Tibial nerve (tissue), 4 donors: Measurements from ENCODE around the gene ANXA2R. TPM values are rescaled to one million over a fixed set of nuclear protein-coding genes. Genes with fewer than 3 reads are reported as not detected.
A peak's percentile ranks its signal among the peaks of the same experiment; 100 is the strongest.

Experiments used
- DNase-seq, 2 donors: peaks; one replicate each; pipeline ENCODE4 v3.0.0-alpha.2; 2019; ENCODE audit warnings: low spot score in 2 of 2
- H3K27ac ChIP-seq, 4 donors: fragments of 200-600 bp; sonication (generic) in 3 of 4; one replicate each; pipeline ENCODE4 v1.5.1; 2017 to 2019; ENCODE audit warnings: mild to moderate bottlenecking in 1 of 4
- H3K27me3 ChIP-seq, 2 donors: fragments of 200-600 bp; sonication (generic) in 1 of 2; one replicate each; pipeline versions ENCODE4 v1.5.1 to v1.6.0; 2017 to 2019
- H3K36me3 ChIP-seq, 3 donors: fragments of 200-600 bp; sonication (generic); one replicate each; pipeline ENCODE4 v1.5.1; 2018 to 2019
- H3K4me1 ChIP-seq, 4 donors: fragments of 200-600 bp; sonication (generic) in 3 of 4; one replicate each; pipeline ENCODE4 v1.5.1; 2017 to 2019
- H3K4me3 ChIP-seq, 4 donors: fragments of 200-600 bp; sonication (generic) in 3 of 4; one replicate each; pipeline ENCODE4 v1.5.1; 2017 to 2019; ENCODE audit warnings: mild to moderate bottlenecking in 1 of 4, moderate library complexity in 1 of 4
- H3K9me3 ChIP-seq, 4 donors: fragments of 200-600 bp; sonication (generic) in 3 of 4; one replicate each; pipeline ENCODE4 v1.5.1; 2017 to 2019
- CTCF ChIP-seq, 5 experiments: fragments of 200-600 bp in 3 of 5; fragments of 450-650 bp in 2 of 5; sonication (generic) in 3 of 5; IDR thresholded peaks; one replicate each; pipeline ENCODE4 v1.5.1; 2016 to 2019; ENCODE audit warnings: antibody characterized with exemption in 5 of 5, mild to moderate bottlenecking in 3 of 5, moderate library complexity in 2 of 5
- EP300 ChIP-seq, 2 donors: sonication (generic); formaldehyde crosslinking; IDR thresholded peaks; one replicate each; pipeline ENCODE4 v1.6.1; 2017; ENCODE audit warnings: antibody characterized with exemption in 2 of 2, mild to moderate bottlenecking in 1 of 2
- POLR2A ChIP-seq, 2 donors: fragments of 450-650 bp; IDR thresholded peaks; one replicate each; pipeline ENCODE4 v1.6.1; 2017; ENCODE audit warnings: antibody characterized with exemption in 2 of 2, mild to moderate bottlenecking in 2 of 2, moderate library complexity in 2 of 2
- WGBS, 2 donors: methylation state at CpG; one replicate each; pipeline ENCODE4 v1.1.5; 2018; 5-methylcytosine and 5-hydroxymethylcytosine counted together
- total RNA-seq, 4 donors: library from RNA; depleted of rRNA; stranded (reverse); fragments of >200 nt; gene quantifications; one replicate each; pipeline ENCODE4 v1.1.0, GENCODE V29; 2016

ANXA2R gene
- total RNA-seq, 4 donors from 2014 or later: 5.4 to 9.0 (median 8.1) TPM

GRCh38 chr5:43066799-43067741, 27.0 kb upstream of the ANXA2R start:
- Histone ChIP-seq H3K4me1 (peaks cover 0 to 46% (median 22%) of the 10 kb centered on the region in 4 donors), H3K27ac (peak overlapping the region; percentile 98 to 99 (median 99)), H3K27me3 (no peaks in the 10 kb centered on the region), H3K4me3 (peak overlapping the region; percentile 50 to 83 (median 75)), H3K9me3 (no peaks in the 10 kb centered on the region), H3K36me3 (peaks cover 0 to 21% (median 0%) of the 10 kb centered on the region in 3 donors)
- 1% methylated on average over 35 to 39 of the region's 45 CpGs for WGBS, 2 donors
- DNase-seq: peak; percentile 78 to 93
- TF ChIP-seq EP300 (IDR thresholded peaks at IDR 0.05) (peak in 1 of 2 donors; percentile 98), POLR2A (IDR thresholded peaks at IDR 0.05) (peak; percentile 74 to 80), CTCF (IDR thresholded peaks at IDR 0.05) (no peak)

- Histone ChIP-seq H3K4me3 (peak overlapping the region; percentile 50 to 83 (median 75)), H3K9me3 (no peaks in the 10 kb centered on the region), H3K4me1 (peaks cover 0 to 51% (median 24%) of the 10 kb centered on the region in 4 donors), H3K27ac (peak overlapping the region; percentile 98 to 99 (median 99)), H3K27me3 (no peaks in the 10 kb centered on the region), H3K36me3 (peaks cover 0 to 12% (median 0%) of the 10 kb centered on the region in 3 donors)
- peak in 1 of 2 donors; percentile 29 for TF ChIP-seq EP300 (IDR thresholded peaks at IDR 0.05)
- TF ChIP-seq POLR2A (IDR thresholded peaks at IDR 0.05): no peak
- peak in 1 of 2 donors; percentile 55 for DNase-seq
- WGBS, 2 donors: 0 to 1% methylated on average over 73 to 74 of the region's 75 CpGs
Measured at GRCh38 chr5:43065948-43066798, 26.1 kb upstream of the ANXA2R start.

GRCh38 chr5:43065387-43065947, 25.3 kb upstream of the ANXA2R start:
- WGBS, 2 donors: 2 to 4% methylated on average over 18 of the region's 18 CpGs
- no peaks in the 10 kb centered on the region for H3K27me3 ChIP-seq
- H3K27ac ChIP-seq: peak overlapping the region; percentile 98 to 99 (median 99)
- H3K4me1 ChIP-seq: peaks cover 0 to 51% (median 24%) of the 10 kb centered on the region in 4 donors
- peaks cover 0 to 5% (median 0%) of the 10 kb centered on the region in 3 donors for H3K36me3 ChIP-seq
- no peaks in the 10 kb centered on the region for H3K9me3 ChIP-seq
- DNase-seq: peak in 1 of 2 donors; percentile 15
- H3K4me3 ChIP-seq: peak overlapping the region; percentile 50 to 83 (median 75)
- TF ChIP-seq POLR2A (IDR thresholded peaks at IDR 0.05): no peak
- TF ChIP-seq EP300 (IDR thresholded peaks at IDR 0.05): no peak
- no peak for TF ChIP-seq CTCF (IDR thresholded peaks at IDR 0.05)

GRCh38 chr5:43063721-43064171, 23.6 kb upstream of the ANXA2R start:
- H3K4me1 ChIP-seq: peaks cover 0 to 35% (median 15%) of the 10 kb centered on the region in 4 donors
- H3K36me3 ChIP-seq: peaks cover 0 to 2% (median 0%) of the 10 kb centered on the region in 3 donors
- no peak for DNase-seq
- H3K9me3 ChIP-seq: peaks cover 0 to 5% (median 0%) of the 10 kb centered on the region in 4 donors
- peak overlapping the region in 3 of 4 donors; percentile 98 to 99 (median 99) for H3K27ac ChIP-seq
- H3K27me3 ChIP-seq: no peaks in the 10 kb centered on the region
- H3K4me3 ChIP-seq: peak overlapping the region in 2 of 4 donors; percentile 74 to 83
- TF ChIP-seq POLR2A (IDR thresholded peaks at IDR 0.05) (no peak), CTCF (IDR thresholded peaks at IDR 0.05) (no peak), EP300 (IDR thresholded peaks at IDR 0.05) (no peak)
- 67 to 70% methylated on average over 12 of the region's 12 CpGs for WGBS, 2 donors
